Measurements from ENCODE around the gene GPLD1. TPM values are rescaled to one million over a fixed set of nuclear protein-coding genes. Genes with fewer than 3 reads are reported as not detected.
"Not testable (repeated sequence)": the region's sequence is repeated elsewhere in the genome, so short reads cannot be mapped to it uniquely, and the experiment has no call there.

The GPLD1 gene
- polyA plus RNA-seq, 1 donor, result 5.3 TPM

GRCh38 chr6:24454452-24454851 is 34.9 kb downstream of the GPLD1 start:
- DNase-seq, result no peak

GRCh38 chr6:24453921-24454320 is 35.5 kb downstream of the GPLD1 start:
- DNase-seq, result no peak

- no peak for DNase-seq
Measured at GRCh38 chr6:24451581-24452388, 37.6 kb downstream of the GPLD1 start.

GRCh38 chr6:24448828-24449525 is 40.4 kb downstream of the GPLD1 start:
- no peak for DNase-seq

GRCh38 chr6:24448396-24448795 is 41.0 kb downstream of the GPLD1 start:
- DNase-seq, result no peak

GRCh38 chr6:24446670-24447069 is 42.7 kb downstream of the GPLD1 start:
- no peak for DNase-seq

GRCh38 chr6:24445704-24446103 is 43.7 kb downstream of the GPLD1 start:
- DNase-seq, result no peak

GRCh38 chr6:24444588-24444987 is 44.8 kb downstream of the GPLD1 start:
- no peak for DNase-seq

GRCh38 chr6:24441599-24441904 is 47.8 kb downstream of the GPLD1 start:
- DNase-seq, result no peak

- DNase-seq, result no peak
Measured at GRCh38 chr6:24440897-24441598, 48.3 kb downstream of the GPLD1 start.

GRCh38 chr6:24439858-24440539 is 49.4 kb downstream of the GPLD1 start:
- no peak for DNase-seq

- no peak for DNase-seq
Measured at GRCh38 chr6:24436979-24437378, 52.4 kb downstream of the GPLD1 start.

- no peak for DNase-seq
Measured at GRCh38 chr6:24432611-24433010, 56.8 kb downstream of the GPLD1 start.

GRCh38 chr6:24431045-24431451 is 58.3 kb downstream of the GPLD1 start:
- DNase-seq, result no peak

GRCh38 chr6:24430086-24430485 is 59.3 kb downstream of the GPLD1 start:
- no peak for DNase-seq

GRCh38 chr6:24429146-24429545 is 60.2 kb downstream of the GPLD1 start:
- DNase-seq, result no peak

GRCh38 chr6:24428615-24429014 is 60.8 kb downstream of the GPLD1 start:
- DNase-seq, result no peak

GRCh38 chr6:24426729-24427446 is 62.5 kb downstream of the GPLD1 start:
- DNase-seq, result no peak

- no peak for DNase-seq
Measured at GRCh38 chr6:24425091-24425490, 64.3 kb downstream of the GPLD1 start.

GRCh38 chr6:24419526-24419925 is 69.9 kb downstream of the GPLD1 start:
- no peak for DNase-seq

- no peak for DNase-seq
Measured at GRCh38 chr6:24415753-24416152, 73.6 kb downstream of the GPLD1 start.

GRCh38 chr6:24414531-24414930 is 74.8 kb downstream of the GPLD1 start:
- DNase-seq, result not testable (repeated sequence)
